H1 (cell line): ENCODE results near the gene CIPC. TPM values are rescaled to one million over a fixed set of nuclear protein-coding genes. Genes with fewer than 3 reads are reported as not detected.

Experiments
- CHD2 ChIP-seq: IDR thresholded peaks from 2 replicates; pipeline ENCODE4 v1.6.1; 2012; ENCODE audit warnings: low read length, improper control_type of control experiment
- EGR1 ChIP-seq: IDR thresholded peaks from 2 replicates; pipeline ENCODE4 v1.6.1; 2011; ENCODE audit warnings: low read depth, low read length, borderline replicate concordance
- FOSL1 ChIP-seq: IDR thresholded peaks from 2 replicates; pipeline ENCODE4 v1.6.1; 2011; ENCODE audit warnings: mild to moderate bottlenecking, low read depth, low read length, moderate library complexity; ENCODE audit not compliant: insufficient read depth
- NRF1 ChIP-seq: IDR thresholded peaks from 2 replicates; pipeline ENCODE4 v1.6.1; 2011; ENCODE audit warnings: mild to moderate bottlenecking, low read depth, low read length, improper control_type of control experiment
- RNF2 ChIP-seq: fragments of 200-900, 300-1000 bp; sonication (generic); IDR thresholded peaks from 2 replicates; pipeline ENCODE4 v1.7.1; 2016; ENCODE audit warnings: borderline replicate concordance, low read depth, mild to moderate bottlenecking, antibody characterized with exemption, low read length; ENCODE audit not compliant: poor library complexity, severe bottlenecking; ENCODE audit errors: missing control alignments
- SP1 ChIP-seq: IDR thresholded peaks from 2 replicates; pipeline ENCODE4 v1.6.1; 2011; ENCODE audit warnings: low read depth, low read length
- TAF1 ChIP-seq: IDR thresholded peaks from 2 replicates; pipeline ENCODE4 v1.6.1; 2011; ENCODE audit warnings: mild to moderate bottlenecking, low read depth, low read length
- polyA plus RNA-seq, 7 experiments: library from polyadenylated mRNA; depleted of rRNA in 3 of 7; stranded (reverse) in 5 of 7; unstranded in 2 of 7; fragments of >200 nt in 5 of 7; fragments of 200-250 nt in 2 of 7; gene quantifications; 1 replicate in 5 of 7; 2 replicates in 1 of 7; 4 replicates in 1 of 7; pipeline versions ENCODE4 v1.2.1 to v1.2.3, GENCODE V29; 2011 to 2013; ENCODE audit warnings: missing spikeins in 2 of 7, mixed read lengths in 2 of 7
- total RNA-seq: library from RNA; stranded (reverse); fragmentation: NEBNext Ultra II Directional; extraction: Animal tissue kit (Norgen Biotek cat#: 25700); gene quantifications from 2 replicates; pipeline ENCODE4 v1.2.1, GENCODE V29; 2021
- TF ChIP-seq, protein P1 (sequence below): fragments of 300-600 bp; sonication (generic); IDR thresholded peaks from 2 replicates; pipeline ENCODE4 v1.7.1; 2012; ENCODE audit warnings: low read length, moderate library complexity, mild to moderate bottlenecking, inconsistent platforms; ENCODE audit not compliant: insufficient replicate concordance
- TF ChIP-seq, protein P2 (sequence below): IDR thresholded peaks from 2 replicates; pipeline ENCODE4 v1.6.1; 2011; ENCODE audit warnings: low read length, improper control_type of control experiment

CIPC gene
- total and polyA plus RNA-seq, 2 of the 8 experiments (the other 6 are each of a cell fraction or from before 2014, with no cell fraction given) = 13.9 to 32.7 TPM

GRCh38 chr14:77139540-77140358 is 41.7 kb downstream of the CIPC start (continued):
- TF ChIP-seq, protein P1, sequence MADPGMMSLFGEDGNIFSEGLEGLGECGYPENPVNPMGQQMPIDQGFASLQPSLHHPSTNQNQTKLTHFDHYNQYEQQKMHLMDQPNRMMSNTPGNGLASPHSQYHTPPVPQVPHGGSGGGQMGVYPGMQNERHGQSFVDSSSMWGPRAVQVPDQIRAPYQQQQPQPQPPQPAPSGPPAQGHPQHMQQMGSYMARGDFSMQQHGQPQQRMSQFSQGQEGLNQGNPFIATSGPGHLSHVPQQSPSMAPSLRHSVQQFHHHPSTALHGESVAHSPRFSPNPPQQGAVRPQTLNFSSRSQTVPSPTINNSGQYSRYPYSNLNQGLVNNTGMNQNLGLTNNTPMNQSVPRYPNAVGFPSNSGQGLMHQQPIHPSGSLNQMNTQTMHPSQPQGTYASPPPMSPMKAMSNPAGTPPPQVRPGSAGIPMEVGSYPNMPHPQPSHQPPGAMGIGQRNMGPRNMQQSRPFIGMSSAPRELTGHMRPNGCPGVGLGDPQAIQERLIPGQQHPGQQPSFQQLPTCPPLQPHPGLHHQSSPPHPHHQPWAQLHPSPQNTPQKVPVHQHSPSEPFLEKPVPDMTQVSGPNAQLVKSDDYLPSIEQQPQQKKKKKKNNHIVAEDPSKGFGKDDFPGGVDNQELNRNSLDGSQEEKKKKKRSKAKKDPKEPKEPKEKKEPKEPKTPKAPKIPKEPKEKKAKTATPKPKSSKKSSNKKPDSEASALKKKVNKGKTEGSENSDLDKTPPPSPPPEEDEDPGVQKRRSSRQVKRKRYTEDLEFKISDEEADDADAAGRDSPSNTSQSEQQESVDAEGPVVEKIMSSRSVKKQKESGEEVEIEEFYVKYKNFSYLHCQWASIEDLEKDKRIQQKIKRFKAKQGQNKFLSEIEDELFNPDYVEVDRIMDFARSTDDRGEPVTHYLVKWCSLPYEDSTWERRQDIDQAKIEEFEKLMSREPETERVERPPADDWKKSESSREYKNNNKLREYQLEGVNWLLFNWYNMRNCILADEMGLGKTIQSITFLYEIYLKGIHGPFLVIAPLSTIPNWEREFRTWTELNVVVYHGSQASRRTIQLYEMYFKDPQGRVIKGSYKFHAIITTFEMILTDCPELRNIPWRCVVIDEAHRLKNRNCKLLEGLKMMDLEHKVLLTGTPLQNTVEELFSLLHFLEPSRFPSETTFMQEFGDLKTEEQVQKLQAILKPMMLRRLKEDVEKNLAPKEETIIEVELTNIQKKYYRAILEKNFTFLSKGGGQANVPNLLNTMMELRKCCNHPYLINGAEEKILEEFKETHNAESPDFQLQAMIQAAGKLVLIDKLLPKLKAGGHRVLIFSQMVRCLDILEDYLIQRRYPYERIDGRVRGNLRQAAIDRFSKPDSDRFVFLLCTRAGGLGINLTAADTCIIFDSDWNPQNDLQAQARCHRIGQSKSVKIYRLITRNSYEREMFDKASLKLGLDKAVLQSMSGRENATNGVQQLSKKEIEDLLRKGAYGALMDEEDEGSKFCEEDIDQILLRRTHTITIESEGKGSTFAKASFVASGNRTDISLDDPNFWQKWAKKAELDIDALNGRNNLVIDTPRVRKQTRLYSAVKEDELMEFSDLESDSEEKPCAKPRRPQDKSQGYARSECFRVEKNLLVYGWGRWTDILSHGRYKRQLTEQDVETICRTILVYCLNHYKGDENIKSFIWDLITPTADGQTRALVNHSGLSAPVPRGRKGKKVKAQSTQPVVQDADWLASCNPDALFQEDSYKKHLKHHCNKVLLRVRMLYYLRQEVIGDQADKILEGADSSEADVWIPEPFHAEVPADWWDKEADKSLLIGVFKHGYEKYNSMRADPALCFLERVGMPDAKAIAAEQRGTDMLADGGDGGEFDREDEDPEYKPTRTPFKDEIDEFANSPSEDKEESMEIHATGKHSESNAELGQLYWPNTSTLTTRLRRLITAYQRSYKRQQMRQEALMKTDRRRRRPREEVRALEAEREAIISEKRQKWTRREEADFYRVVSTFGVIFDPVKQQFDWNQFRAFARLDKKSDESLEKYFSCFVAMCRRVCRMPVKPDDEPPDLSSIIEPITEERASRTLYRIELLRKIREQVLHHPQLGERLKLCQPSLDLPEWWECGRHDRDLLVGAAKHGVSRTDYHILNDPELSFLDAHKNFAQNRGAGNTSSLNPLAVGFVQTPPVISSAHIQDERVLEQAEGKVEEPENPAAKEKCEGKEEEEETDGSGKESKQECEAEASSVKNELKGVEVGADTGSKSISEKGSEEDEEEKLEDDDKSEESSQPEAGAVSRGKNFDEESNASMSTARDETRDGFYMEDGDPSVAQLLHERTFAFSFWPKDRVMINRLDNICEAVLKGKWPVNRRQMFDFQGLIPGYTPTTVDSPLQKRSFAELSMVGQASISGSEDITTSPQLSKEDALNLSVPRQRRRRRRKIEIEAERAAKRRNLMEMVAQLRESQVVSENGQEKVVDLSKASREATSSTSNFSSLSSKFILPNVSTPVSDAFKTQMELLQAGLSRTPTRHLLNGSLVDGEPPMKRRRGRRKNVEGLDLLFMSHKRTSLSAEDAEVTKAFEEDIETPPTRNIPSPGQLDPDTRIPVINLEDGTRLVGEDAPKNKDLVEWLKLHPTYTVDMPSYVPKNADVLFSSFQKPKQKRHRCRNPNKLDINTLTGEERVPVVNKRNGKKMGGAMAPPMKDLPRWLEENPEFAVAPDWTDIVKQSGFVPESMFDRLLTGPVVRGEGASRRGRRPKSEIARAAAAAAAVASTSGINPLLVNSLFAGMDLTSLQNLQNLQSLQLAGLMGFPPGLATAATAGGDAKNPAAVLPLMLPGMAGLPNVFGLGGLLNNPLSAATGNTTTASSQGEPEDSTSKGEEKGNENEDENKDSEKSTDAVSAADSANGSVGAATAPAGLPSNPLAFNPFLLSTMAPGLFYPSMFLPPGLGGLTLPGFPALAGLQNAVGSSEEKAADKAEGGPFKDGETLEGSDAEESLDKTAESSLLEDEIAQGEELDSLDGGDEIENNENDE = no peak
- TF ChIP-seq CHD2 (no peak), EGR1 (no peak), SP1 (no peak), NRF1 (no peak), TAF1 (no peak), RNF2 (no peak), FOSL1 (no peak)
- TF ChIP-seq, protein P2, sequence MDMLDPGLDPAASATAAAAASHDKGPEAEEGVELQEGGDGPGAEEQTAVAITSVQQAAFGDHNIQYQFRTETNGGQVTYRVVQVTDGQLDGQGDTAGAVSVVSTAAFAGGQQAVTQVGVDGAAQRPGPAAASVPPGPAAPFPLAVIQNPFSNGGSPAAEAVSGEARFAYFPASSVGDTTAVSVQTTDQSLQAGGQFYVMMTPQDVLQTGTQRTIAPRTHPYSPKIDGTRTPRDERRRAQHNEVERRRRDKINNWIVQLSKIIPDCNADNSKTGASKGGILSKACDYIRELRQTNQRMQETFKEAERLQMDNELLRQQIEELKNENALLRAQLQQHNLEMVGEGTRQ = no peak
